GM18861 (cell line): ENCODE measurements around the gene LRP6.

Experiments used
- ATAC-seq: cut with Tn5 transposase; IDR thresholded peaks from one replicate; pipeline ENCODE4 v1.9.1; 2021; ENCODE audit not compliant: unreplicated experiment

LRP6 gene

GRCh38 chr12:12216349-12217017 is 50.4 kb downstream of the LRP6 start:
- no peak for ATAC-seq

DNA sequence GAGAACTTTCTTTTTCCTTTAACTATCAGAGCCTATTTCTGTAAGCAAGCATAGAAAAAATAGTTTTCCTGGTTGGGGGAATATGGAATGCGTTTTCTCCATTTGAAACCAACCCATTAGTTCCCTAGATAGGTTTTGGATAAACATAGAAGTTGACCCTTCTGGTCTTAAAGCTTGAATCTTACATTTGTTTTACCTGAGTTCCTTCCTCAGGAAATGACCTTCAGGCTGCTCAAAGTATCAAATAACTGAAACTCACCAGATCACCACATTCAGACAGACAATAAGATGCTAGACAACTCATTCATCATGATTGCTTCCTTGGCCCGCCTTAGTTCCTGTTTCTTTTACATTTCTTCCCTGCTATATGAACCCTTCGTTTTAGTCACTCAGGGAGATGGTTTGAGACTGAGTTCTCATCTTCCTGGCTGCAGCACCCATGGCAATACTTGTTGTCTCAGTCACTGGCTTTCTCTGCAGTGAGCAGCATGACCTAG is 52.2 kb downstream of the LRP6 start:
- ATAC-seq = no peak

DNA sequence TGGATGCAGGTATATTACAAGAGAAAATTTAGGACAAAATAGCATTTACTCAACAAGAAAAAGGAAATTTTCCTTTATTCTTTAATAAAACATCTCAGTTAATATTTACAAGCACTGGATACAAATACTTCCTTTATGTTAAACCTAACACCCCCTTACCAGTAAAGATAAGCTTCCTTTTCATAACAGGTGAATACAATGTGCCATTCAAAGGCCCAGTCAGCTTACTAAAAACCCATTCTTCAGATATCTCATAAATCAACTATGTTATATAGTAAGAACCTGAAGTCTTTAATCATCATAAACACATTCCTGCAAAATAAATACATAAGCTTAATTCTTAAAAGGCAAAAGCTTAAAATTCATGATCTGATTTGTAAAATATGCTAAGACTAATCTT is 52.6 kb downstream of the LRP6 start:
- ATAC-seq = no peak

GRCh38 chr12:12212769-12213168 is 54.1 kb downstream of the LRP6 start:
- no peak for ATAC-seq

GRCh38 chr12:12210983-12211382 is 55.9 kb downstream of the LRP6 start:
- ATAC-seq = no peak

- no peak for ATAC-seq
These were observed 56.4 kb downstream of the LRP6 start for GRCh38 chr12:12210416-12210815.

DNA sequence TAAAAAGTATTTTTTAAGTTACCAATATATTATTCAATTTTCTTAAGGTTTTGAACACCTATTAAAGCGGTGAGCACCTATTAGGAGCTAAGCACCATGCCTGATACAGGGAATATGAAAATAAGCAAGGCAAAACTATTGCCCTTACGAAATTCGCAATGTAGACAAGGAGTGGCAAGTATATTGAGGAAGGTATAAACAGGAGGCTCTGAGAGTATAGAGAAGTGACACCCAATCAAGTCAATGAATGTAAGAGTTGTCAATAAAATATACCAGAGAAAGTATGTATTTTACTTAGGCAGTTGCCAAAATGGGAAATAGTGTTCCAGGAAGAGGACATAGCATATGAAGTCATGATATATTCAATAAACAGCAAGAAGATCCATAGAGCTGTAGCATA is 57.2 kb downstream of the LRP6 start:
- no peak for ATAC-seq

DNA sequence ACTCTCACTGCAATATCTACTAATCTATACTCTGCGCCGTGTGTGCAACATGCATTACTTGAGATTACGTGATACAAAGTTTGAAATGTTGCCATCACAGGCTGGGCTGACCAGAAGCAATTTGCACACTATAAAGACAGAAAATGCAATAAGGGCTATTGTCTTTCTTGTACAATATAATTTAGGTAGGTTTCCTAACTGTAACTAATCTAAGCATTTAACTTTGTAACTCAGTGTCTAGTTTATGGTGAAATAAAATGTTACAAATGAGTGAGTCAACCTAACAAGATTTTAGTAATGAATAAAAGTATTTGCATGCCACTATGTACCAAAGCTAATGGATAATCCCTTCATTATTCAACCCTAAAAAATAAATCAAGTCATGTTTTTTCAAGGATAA is 57.8 kb downstream of the LRP6 start:
- no peak for ATAC-seq

DNA sequence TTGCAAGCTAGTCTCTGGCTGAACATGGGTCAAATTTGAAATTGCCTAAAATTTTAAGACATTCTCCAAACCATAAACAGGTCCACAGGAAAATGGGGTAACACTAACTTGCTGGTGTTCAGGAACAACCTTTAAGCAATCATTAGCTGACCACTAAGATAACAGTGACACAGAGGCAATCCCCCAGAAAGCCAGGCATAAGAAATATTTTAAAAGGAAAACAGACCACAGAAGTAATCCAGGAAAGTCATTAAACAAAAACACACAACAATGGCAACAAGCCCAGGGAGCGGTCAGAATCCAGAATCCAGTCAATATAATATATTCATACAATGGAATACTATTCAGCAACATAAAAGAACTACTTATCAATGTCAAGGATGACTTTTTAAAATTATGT is 59.1 kb downstream of the LRP6 start:
- no peak for ATAC-seq

DNA sequence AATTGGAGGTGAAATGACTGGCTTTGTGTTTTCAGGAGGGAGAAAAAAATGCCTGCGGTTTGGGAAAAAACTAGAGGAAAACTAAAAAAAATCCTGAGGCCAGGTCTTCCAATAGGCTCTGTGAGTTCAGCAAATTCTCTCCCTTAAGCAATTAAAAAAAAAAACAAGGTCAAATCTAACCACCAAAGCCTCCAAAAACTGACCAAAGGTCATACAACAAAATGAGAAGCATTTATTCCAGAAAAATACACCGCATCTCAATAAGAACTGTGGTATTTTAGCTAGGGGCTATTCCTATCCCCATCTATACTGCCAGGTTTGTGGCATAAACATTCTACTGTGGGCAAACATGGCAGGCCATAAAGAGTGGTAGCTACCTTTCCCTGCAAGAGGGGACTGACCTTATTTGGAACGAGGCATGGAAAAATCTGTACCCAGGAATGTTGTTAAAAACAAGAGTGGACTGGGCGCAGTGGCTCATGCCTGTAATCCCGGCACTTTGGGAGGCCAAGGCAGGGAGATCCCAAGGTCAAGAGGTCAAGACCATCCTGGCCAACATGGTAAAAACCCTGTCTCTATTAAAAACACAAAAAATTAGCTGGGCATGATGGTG is 60.0 kb downstream of the LRP6 start:
- no peak for ATAC-seq

GRCh38 chr12:12202747-12203146 is 64.1 kb downstream of the LRP6 start:
- no peak for ATAC-seq

DNA sequence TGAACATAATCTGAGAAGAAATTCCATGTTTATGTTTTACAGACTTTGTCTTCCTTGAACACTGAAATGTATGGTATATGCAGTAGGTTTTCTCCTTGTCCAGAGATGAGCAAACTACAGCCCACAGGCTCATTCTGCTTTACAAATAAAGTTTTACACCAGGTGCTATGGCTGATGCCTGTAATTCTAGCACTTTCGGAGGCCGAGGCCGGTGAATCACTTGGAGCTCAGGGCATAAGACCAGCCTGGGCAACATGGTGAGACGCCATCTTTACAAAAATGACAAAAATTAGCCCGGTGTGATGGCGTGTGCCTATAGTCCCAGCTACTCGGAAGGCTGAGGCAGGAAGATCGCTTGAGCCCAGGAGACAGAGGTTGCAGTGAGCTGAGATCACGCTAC is 64.7 kb downstream of the LRP6 start:
- no peak for ATAC-seq

DNA sequence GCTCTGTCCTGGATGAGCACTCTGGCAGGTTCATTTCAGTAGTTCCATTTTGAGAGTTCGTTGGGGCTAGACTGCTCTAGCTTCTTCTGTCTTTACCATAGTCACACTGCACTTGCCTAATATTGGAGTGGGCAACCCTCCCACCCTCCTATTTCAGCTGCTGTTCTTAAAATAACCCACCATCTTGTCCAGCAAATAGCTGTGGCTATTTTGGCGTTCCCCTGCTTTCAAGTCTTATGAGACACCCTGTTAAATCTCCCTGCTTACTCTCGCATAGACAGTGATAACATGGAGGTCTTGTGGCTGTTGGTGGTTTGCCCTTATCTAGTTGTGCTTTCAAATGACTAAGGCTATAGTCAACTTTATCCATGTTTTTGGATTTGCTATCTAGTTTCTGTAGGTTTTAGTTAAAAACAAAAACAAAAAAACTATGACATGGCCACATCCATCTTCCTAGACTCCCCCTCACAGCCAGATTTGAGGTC is 65.5 kb downstream of the LRP6 start:
- ATAC-seq = no peak

DNA sequence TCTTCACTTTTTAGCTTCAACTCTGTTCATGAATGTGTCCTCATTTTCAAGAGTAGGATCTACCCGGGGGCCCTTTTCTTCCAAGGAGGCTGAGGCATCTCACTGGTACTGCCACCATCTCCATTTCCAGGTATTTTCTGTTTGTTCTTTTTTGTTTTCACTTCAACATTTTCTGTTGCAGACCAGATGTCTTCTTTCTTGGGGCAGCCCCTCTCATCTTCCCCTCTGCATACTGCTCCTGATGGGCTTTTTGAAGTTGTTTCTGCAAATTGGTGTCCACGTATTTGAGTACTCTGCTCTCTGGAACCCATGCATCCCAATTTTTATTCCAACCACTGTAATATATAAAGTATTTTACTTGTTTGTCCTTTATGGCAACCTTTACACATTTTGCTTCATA is 66.5 kb downstream of the LRP6 start:
- no peak for ATAC-seq

GRCh38 chr12:12198124-12198523 is 68.7 kb downstream of the LRP6 start:
- ATAC-seq = no peak

GRCh38 chr12:12197128-12197527 is 69.7 kb downstream of the LRP6 start:
- ATAC-seq = no peak

- ATAC-seq = no peak
These were observed 71.3 kb downstream of the LRP6 start for GRCh38 chr12:12195516-12195915.

- ATAC-seq = no peak
These were observed 71.8 kb downstream of the LRP6 start for GRCh38 chr12:12195081-12195480.

GRCh38 chr12:12194206-12194605 is 72.6 kb downstream of the LRP6 start:
- no peak for ATAC-seq

GRCh38 chr12:12191008-12191407 is 75.8 kb downstream of the LRP6 start:
- no peak for ATAC-seq

- ATAC-seq = no peak
These were observed 76.6 kb downstream of the LRP6 start for GRCh38 chr12:12190087-12190809.

DNA sequence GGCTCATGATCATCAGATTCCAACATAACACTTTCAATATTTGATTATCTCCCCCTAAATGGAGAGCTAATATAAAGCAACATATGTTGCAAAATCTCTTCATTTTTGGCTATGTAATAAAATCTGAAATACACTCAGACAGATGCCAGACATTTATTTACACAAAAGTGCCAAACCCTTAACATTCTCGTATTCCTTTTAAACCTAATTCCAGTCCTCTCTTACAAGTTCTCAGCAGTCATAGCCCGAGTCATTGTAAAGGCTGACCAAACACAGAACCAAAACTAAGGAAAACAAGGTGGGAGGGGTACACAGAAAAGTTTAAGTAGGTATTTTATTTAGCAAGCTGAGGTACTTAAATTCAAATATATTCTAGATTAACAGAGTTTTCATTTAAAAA is 81.4 kb downstream of the LRP6 start:
- no peak for ATAC-seq
